ENCODE results near the gene ZC3H13.

The ZC3H13 gene

GRCh38 chr13:45940061-45940460 lies 112.5 kb downstream of the ZC3H13 start:
- no peak for DNase-seq (ENCODE audit: low read depth in 2 of 2)

DNA sequence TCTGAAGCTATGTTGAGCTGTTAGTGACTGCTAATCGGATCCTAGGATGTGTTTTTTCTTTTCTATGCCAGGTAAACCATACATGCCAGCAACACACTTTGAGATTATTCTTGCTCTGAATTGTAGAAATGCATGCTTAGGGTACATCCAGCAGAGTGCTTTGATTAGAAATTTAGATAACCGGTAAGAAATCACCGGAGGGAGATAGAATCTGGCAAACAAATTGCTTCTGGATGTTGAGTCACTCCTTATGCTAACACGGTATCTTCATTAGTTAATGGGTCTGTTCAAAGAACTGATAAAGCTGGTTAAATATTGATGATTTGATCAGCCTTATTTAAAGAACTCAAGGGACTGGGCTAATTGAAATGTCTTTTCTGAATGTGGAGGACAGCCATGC lies 115.9 kb downstream of the ZC3H13 start:
- DNase-seq (ENCODE audit: low read depth in 2 of 2) = no peak

DNA sequence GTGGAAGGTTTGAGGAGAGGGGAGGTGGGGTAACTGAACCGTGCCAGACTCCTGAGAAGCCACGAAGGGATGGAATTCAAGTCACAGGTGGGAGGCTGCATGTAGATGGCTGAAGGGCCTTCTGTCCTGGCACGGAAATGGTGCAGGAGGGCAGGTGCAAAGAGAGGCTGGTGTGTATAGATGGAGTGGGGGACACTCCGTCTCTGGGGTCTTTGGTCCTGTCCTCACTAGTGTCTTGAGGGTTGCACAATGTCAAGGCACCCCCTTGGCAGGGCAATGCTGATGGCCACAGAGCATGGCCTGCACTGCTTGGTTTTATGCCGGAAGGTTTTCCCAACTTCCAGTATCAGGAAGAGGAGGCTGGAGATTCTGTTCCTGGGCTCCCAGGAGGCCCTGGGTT lies 118.3 kb downstream of the ZC3H13 start:
- DNase-seq (ENCODE audit: low read depth in 2 of 2) = no peak

GRCh38 chr13:45933203-45933908 lies 119.2 kb downstream of the ZC3H13 start:
- no peak for DNase-seq (ENCODE audit: low read depth in 2 of 2)

- no peak for DNase-seq (ENCODE audit: low read depth in 2 of 2)
These were observed 119.9 kb downstream of the ZC3H13 start for GRCh38 chr13:45932676-45933075.

DNA sequence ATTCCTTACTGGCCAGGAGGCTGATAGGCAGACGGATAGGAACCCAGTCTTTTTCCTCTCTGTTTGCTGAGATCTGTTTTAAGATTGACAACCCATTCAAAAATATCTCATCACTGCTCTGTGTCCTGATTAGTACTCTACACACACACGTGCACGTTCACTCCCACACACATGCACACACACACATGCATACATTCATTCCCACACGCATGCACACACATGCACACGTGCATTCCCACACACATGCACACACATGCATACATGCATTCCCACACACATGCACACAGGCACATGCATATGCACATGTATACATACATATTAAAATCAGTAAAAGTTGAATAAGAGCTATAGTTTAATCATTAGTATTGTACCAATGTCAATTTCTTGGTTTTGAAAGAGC lies 120.4 kb downstream of the ZC3H13 start:
- no peak for DNase-seq (ENCODE audit: low read depth in 2 of 2)

DNA sequence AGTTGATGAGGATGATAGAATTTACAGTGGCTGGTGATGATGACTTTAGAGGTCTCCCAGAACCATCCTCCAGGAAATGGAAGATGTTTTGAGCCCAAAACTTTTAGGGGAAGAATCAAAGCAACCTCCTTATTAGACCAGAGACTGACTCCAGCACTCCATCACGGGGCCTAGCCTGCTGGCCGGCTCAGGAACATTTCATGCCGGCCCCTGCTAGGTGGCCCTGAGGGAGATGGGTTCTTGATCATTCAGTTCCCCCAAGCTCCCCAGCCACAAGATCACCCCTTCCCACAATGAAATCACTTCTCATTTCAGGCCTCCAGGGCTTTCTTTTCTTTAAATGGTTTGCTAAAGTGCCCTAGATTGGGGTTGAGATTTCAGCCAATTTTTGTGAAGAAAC lies 121.3 kb downstream of the ZC3H13 start:
- DNase-seq (ENCODE audit: low read depth in 2 of 2) = no peak

DNA sequence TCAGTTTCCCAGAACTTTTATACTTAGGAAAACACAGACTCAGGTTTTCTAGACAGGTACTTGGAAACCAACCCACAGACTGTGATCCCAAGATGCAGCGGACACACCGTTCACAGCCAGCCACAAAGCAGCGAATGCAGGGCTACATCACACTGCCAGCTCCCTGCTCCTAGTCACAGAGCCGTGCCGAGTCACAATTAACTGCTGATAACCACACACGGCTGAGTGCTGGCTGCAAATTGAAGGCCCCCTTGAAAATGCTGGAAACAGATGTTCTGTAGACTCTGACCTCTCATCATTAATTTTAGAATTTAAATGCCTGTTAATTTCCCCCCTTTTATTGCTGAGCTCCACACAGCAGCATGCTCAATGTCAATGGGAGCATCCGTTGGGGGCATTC lies 122.4 kb downstream of the ZC3H13 start:
- no peak for DNase-seq (ENCODE audit: low read depth in 2 of 2)

DNA sequence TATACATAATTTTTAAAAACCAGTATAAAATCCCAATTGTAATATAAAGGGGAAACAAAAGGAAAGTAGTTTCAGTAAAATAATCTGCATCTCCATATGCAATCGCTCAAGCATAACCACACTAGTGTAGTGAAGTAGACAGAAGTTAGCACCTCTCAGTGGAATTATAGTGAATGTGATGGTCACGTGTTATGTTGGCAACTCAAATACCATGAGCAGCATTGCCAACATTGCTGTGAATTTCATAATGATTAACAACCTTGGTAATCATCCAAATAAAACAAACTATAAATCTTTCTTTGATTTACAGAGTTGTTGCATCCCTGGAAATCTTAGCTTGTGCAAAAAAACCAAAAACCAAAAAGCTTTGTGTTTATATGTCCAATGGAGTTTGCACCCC lies 123.7 kb downstream of the ZC3H13 start:
- no peak for DNase-seq (ENCODE audit: low read depth in 2 of 2)

DNA sequence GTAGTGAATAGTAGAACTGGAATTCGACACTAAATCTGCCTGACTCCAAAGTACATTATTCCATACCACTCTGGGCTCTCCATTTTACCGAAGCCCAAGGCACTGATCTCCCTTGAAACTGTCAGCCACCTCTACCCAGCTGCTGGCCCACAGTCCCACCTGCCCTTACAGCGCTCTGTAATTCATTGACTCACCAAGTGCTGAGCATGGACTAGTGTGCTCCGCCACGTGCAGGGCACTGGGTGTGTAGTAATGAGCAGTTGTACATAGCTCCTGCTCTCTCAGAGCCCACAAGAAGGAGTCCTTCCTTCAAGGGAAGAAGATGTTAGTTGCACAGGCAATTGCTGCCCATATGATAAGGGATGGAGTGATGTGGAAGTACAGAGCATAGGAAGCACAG lies 124.4 kb downstream of the ZC3H13 start:
- no peak for DNase-seq (ENCODE audit: low read depth in 2 of 2)

GRCh38 chr13:45926741-45927140 lies 125.8 kb downstream of the ZC3H13 start:
- no peak for DNase-seq (ENCODE audit: low read depth in 2 of 2)

DNA sequence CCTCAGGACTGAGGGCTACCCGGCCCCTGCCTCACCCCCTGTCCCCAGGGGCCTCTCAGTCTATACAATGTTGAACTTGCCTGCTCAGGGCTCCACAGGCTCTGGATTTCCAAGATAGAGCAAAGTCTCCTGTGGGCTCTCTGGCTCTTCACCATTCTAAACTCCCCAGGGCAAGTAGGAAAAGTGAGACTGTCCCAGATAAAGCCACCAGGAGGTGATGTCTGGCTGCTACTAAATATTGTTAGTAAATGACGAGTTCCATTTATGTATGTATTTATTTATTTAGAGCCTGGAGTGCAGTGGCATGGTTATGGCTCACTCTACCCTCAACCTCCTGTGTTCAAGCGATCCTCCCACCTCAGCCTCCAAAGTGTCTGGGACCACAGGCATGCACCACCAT lies 127.4 kb downstream of the ZC3H13 start:
- no peak for DNase-seq (ENCODE audit: low read depth in 2 of 2)

DNA sequence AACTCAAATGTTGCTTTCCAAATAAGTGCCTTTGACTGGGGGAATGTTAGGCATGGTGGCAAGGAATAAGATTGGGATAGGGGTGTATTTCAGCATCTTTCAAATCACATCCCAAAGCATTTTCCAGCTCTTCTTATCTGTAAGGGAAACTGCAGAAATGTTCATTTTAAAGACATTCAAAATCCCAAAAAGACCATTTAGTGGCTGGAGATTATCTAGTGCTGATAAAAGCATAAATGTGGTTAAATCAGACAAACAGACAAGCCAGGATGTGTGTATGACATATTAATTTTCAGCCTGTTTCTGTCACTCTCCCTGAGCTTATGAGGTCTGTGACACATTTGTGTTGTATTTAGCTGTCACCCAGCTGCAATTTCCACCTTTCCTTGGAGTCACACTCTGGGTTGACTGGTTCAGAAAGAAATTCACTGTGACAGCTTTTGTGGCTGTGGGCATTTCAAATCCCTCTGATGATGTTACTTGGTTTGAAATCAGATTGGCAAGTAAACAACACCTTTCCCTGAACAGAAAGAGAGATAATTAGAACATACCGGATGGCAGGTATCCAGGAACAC lies 131.3 kb downstream of the ZC3H13 start:
- DNase-seq (ENCODE audit: low read depth in 2 of 2) = no peak

GRCh38 chr13:45918597-45918996 lies 133.9 kb downstream of the ZC3H13 start:
- DNase-seq (ENCODE audit: low read depth in 2 of 2) = no peak

GRCh38 chr13:45917019-45917418 lies 135.5 kb downstream of the ZC3H13 start:
- no peak for DNase-seq (ENCODE audit: low read depth in 2 of 2)

DNA sequence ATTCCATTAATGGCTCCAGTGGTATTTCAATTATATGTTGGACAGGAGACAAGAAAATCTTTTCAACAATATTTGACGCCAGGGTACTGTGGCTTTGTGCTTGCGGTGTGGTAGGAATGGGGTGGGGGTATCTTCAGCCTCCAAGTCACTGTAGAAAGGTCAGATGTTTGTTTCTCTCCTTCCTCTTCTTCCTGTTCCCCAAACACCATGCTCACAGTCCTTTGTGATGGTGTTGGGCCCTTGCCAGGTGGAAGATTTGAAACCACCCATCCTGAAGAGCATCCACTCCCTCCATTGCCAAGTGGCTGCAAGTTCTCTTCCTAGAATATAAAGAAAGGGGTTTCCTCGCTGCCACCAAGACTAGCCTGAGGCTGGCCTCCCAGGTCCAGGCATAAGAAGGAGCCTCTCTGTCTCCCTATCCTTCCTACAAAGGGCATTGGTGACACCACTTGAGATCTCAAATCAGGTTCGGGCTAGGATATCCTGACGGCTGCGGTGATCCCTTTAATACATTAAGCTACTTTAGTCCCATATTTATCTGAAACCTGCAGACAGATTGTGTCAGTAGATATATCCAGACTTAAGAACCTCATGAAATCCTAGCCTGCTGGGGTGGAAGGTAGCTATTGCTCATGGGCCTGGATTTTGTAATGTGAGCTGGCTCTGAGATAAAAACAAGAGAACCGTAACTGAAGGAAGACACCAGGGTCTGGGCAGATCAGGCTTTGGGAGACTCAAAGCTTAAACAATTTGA lies 136.7 kb downstream of the ZC3H13 start:
- DNase-seq (ENCODE audit: low read depth in 2 of 2) = no peak

DNA sequence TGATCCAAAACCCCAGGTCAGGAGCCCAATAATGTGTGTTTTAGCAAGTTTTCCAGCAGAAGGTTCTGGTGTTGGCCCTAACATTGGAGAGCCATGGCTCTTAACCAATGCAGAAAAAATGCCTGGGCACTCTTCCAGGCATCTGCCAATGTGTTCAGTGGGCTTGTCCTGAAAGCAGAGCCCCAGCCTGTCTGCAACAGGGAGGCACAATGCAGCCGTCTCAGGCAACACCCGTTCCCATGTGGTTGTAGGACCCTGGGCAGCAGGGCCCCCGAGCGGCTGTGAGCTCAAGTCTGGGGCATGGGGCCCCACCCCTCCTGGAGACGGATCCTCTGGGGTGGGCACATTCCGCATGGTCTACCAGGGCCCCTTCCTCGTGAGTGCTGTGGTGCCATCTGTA lies 142.9 kb downstream of the ZC3H13 start:
- DNase-seq (ENCODE audit: low read depth in 2 of 2) = no peak

DNA sequence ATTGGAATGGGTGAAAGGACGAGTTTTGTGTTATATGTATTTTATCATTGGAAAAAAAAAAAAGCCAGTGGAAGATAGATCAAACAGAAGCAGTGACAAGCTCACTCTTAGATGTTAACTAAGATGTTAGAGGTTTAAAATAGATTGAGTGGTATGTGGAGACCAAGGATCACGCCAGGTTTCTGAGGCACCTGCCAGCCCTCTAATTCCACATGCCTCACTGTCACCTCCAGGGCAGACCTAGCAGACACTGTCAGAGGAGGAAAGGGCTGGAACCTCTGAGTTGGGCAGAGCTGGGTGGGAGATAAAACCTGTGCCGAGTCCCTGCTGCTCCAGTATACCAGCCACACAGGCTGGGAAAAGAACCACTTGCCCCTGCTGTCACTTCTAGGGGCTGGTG lies 143.5 kb downstream of the ZC3H13 start:
- no peak for DNase-seq (ENCODE audit: low read depth in 2 of 2)

DNA sequence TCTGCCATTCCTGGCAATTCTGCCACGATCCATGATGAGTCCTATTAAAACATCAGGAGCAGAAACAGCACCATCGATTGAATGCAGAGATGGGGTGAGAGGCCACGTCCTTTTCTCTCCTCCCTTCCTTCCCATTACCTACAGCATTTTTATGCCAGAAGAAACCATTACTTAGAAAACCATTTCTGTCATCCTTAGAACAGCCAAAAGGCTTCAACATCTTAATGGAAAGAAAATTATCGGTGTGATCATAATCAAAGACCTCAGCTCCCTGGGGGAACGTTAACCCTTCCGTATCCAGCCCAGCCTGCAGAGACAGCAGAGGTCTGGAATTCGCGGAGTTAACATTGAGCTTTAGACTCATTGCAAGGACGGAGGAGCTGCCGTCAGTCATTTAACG lies 145.0 kb downstream of the ZC3H13 start:
- DNase-seq (ENCODE audit: low read depth in 2 of 2) = no peak

Data from activated CD8-positive, alpha-beta memory T cell treated with anti-CD3 and anti-CD28 coated beads for 4 hours (primary cell).